CD14-positive monocyte (primary cell): ENCODE data around the gene NR6A1. TPM values are rescaled to one million over a fixed set of nuclear protein-coding genes. Genes with fewer than 3 reads are reported as not detected.

Experiments
- DNase-seq, 3 donors: peaks; one replicate each; pipeline ENCODE4 v3.0.0-alpha.2; 2011 to 2022
- H2AFZ ChIP-seq: 2 replicates; pipeline ENCODE4 v1.6.0; 2012; ENCODE audit warnings: mild to moderate bottlenecking, low read depth, low read length, inconsistent platforms; ENCODE audit not compliant: insufficient read depth, poor library complexity, severe bottlenecking
- H3K27ac ChIP-seq, 2 donors: 1 replicate in 1 of 2; 2 replicates in 1 of 2; pipeline ENCODE4 v1.5.1; 2012 to 2013; ENCODE audit warnings: low read length in 2 of 2, control low read depth in 1 of 2, inconsistent platforms in 1 of 2, low read depth in 1 of 2, mild to moderate bottlenecking in 1 of 2
- H3K27me3 ChIP-seq, 2 donors: one replicate each; pipeline versions ENCODE4 v1.6.0 to v1.6.1; 2011 to 2013; ENCODE audit warnings: low read length in 2 of 2; ENCODE audit not compliant: control insufficient read depth in 2 of 2, insufficient read depth in 2 of 2
- H3K36me3 ChIP-seq, 2 donors: replicated peaks in 1 of 2; 1 replicate in 1 of 2; 2 replicates in 1 of 2; pipeline versions ENCODE4 v1.5.1 to v1.6.1; 2012 to 2013; ENCODE audit warnings: low read length in 2 of 2, control low read depth in 1 of 2, inconsistent platforms in 1 of 2, mild to moderate bottlenecking in 1 of 2; ENCODE audit not compliant: insufficient read depth in 2 of 2, control insufficient read depth in 1 of 2
- H3K4me1 ChIP-seq, 2 donors: 1 replicate in 1 of 2; 2 replicates in 1 of 2; pipeline versions ENCODE4 v1.5.1 to v1.6.1; 2012 to 2013; ENCODE audit warnings: low read length in 2 of 2, control low read depth in 1 of 2, inconsistent platforms in 1 of 2, mild to moderate bottlenecking in 1 of 2, moderate library complexity in 1 of 2; ENCODE audit not compliant: insufficient read depth in 2 of 2, control insufficient read depth in 1 of 2
- H3K4me2 ChIP-seq: replicated peaks from 2 replicates; pipeline ENCODE3; 2012; ENCODE audit warnings: low read length, moderate library complexity, mild to moderate bottlenecking; ENCODE audit not compliant: poor library complexity, severe bottlenecking; ENCODE audit errors: extremely low read depth
- H3K4me3 ChIP-seq, 3 experiments: fragments of 200-600 bp in 1 of 3; sonication (generic) in 1 of 3; replicated peaks in 1 of 3; 1 replicate in 2 of 3; 2 replicates in 1 of 3; pipeline ENCODE4 v1.5.1; 2011 to 2013; ENCODE audit warnings: low read length in 3 of 3, mild to moderate bottlenecking in 3 of 3, control low read depth in 2 of 3, low read depth in 2 of 3, inconsistent platforms in 1 of 3, moderate library complexity in 1 of 3
- H3K79me2 ChIP-seq: 2 replicates; pipeline ENCODE4 v1.6.0; 2012; ENCODE audit warnings: mild to moderate bottlenecking, control low read depth, inconsistent platforms, low read length, moderate library complexity; ENCODE audit not compliant: insufficient read depth
- H3K9ac ChIP-seq: 2 replicates; pipeline ENCODE4 v1.6.0; 2017; ENCODE audit warnings: low read length, mild to moderate bottlenecking; ENCODE audit not compliant: insufficient read depth, poor library complexity, severe bottlenecking
- H3K9me3 ChIP-seq, 2 donors: replicated peaks in 1 of 2; 1 replicate in 1 of 2; 2 replicates in 1 of 2; pipeline versions ENCODE4 v1.5.1 to v1.6.1; 2012 to 2013; ENCODE audit warnings: low read length in 2 of 2, control low read depth in 1 of 2; ENCODE audit not compliant: control insufficient read depth in 1 of 2, insufficient read depth in 1 of 2
- H4K20me1 ChIP-seq: 2 replicates; pipeline ENCODE4 v1.6.0; 2012; ENCODE audit warnings: mild to moderate bottlenecking, low read length, control low read depth, moderate library complexity; ENCODE audit not compliant: insufficient read depth
- H3K27ac Mint-ChIP-seq, 7 donors: one replicate each; pipeline ENCODE4 v1.8.0; 2020; ENCODE audit warnings: mild to moderate bottlenecking in 7 of 7, mixed read lengths in 7 of 7, moderate library complexity in 6 of 7, inconsistent platforms in 2 of 7
- H3K27me3 Mint-ChIP-seq, 3 donors: one replicate each; pipeline ENCODE4 v1.8.0; 2021 to 2022; ENCODE audit warnings: low read depth in 3 of 3, mild to moderate bottlenecking in 3 of 3, mixed read lengths in 3 of 3, moderate library complexity in 3 of 3, inconsistent platforms in 1 of 3
- H3K36me3 Mint-ChIP-seq, 2 donors: one replicate each; pipeline ENCODE4 v1.8.0; 2020; ENCODE audit warnings: mixed read lengths in 2 of 2, inconsistent platforms in 1 of 2, mild to moderate bottlenecking in 1 of 2
- H3K4me1 Mint-ChIP-seq: one replicate; pipeline ENCODE4 v1.8.0; 2020; ENCODE audit warnings: mild to moderate bottlenecking, mixed read lengths
- H3K4me3 Mint-ChIP-seq, 2 donors: one replicate each; pipeline ENCODE4 v1.8.0; 2020; ENCODE audit warnings: mild to moderate bottlenecking in 2 of 2, mixed read lengths in 2 of 2, moderate library complexity in 1 of 2
- H3K9me3 Mint-ChIP-seq, 7 donors: one replicate each; pipeline ENCODE4 v1.8.0; 2020 to 2022; ENCODE audit warnings: mixed read lengths in 7 of 7, mild to moderate bottlenecking in 6 of 7, moderate library complexity in 6 of 7, inconsistent platforms in 2 of 7
- WGBS: methylation state at CpG from one replicate; pipeline ENCODE4 v1.1.5; 2013; ENCODE audit warnings: missing lambda C conversion rate; ENCODE audit not compliant: insufficient coverage; 5-methylcytosine and 5-hydroxymethylcytosine counted together
- intact Hi-C, 2 donors: fragments of 100-400 bp; cut with micrococcal nuclease; formaldehyde crosslinking; loops; one replicate each; pipeline versions ENCODE4 v1.15.0 to v1.15.1; 2023
- polyA plus RNA-seq, 3 donors: library from polyadenylated mRNA; depleted of rRNA in 1 of 3; unstranded in 2 of 3; stranded (reverse) in 1 of 3; fragments of 300-500 nt in 2 of 3; fragments of >200 nt in 1 of 3; fragmentation: Illumina TruSeq in 2 of 3; gene quantifications; 1 replicate in 2 of 3; 2 replicates in 1 of 3; pipeline ENCODE4 v1.2.3, GENCODE V29; 2012 to 2021
- TF ChIP-seq, protein P1 (sequence below): fragments of 200-600 bp; IDR thresholded peaks from one replicate; pipeline ENCODE4 v1.8.0; 2022; ENCODE audit warnings: antibody characterized with exemption, mild to moderate bottlenecking

The NR6A1 gene
- polyA plus RNA-seq, 3 donors = 0.15 to 2.9 (median 0.28) TPM

DNA sequence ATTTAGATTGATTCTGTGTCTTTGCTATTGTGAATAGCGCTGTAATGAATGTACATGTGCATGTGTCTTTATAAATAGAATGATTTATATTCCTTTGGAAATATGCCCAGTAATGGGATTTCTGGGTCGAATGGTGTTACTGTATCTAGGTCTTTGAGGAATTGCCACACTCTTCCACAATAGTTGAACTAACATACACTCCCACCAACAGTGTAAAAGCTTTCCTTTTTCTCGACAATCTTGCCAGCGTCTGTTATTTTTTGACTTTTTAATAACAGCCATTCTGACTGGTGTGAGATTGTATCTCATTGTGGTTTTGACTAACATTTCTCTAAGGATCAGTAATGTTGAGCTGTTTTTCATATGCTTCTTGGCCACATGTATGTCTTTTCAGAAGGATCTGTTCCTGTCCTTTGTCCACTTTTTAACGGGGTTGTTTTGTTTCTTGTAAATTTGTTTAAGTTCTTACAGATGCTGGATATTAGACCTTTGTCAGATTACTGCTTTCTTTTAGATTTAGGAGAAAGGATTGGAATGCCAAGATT, 139.0 kb downstream of the NR6A1 start:
- Histone ChIP-seq H3K4me2 (no peak overlapping the region), H3K9ac (no peak overlapping the region), H3K79me2 (no peaks in the 10 kb centered on the region), H4K20me1 (no peaks in the 10 kb centered on the region), H3K27ac (no peak overlapping the region), H3K9me3 (no peaks in the 10 kb centered on the region), H3K4me1 (no peaks in the 10 kb centered on the region), H3K4me3 (no peak overlapping the region), H2AFZ (no peak overlapping the region), H3K27me3 (no peaks in the 10 kb centered on the region), H3K36me3 (no peaks in the 10 kb centered on the region)
- peaks cover 0 to 5% (median 1%) of the 10 kb centered on the region in 3 donors for H3K27me3 Mint-ChIP-seq
- no peak overlapping the region for H3K4me3 Mint-ChIP-seq
- H3K4me1 Mint-ChIP-seq = no peaks in the 10 kb centered on the region
- intact Hi-C loops = no loop called here
- DNase-seq = no peak
- H3K27ac Mint-ChIP-seq = no peak overlapping the region
- no peaks in the 10 kb centered on the region for H3K36me3 Mint-ChIP-seq
- H3K9me3 Mint-ChIP-seq = no peaks in the 10 kb centered on the region
- TF ChIP-seq, protein P1, sequence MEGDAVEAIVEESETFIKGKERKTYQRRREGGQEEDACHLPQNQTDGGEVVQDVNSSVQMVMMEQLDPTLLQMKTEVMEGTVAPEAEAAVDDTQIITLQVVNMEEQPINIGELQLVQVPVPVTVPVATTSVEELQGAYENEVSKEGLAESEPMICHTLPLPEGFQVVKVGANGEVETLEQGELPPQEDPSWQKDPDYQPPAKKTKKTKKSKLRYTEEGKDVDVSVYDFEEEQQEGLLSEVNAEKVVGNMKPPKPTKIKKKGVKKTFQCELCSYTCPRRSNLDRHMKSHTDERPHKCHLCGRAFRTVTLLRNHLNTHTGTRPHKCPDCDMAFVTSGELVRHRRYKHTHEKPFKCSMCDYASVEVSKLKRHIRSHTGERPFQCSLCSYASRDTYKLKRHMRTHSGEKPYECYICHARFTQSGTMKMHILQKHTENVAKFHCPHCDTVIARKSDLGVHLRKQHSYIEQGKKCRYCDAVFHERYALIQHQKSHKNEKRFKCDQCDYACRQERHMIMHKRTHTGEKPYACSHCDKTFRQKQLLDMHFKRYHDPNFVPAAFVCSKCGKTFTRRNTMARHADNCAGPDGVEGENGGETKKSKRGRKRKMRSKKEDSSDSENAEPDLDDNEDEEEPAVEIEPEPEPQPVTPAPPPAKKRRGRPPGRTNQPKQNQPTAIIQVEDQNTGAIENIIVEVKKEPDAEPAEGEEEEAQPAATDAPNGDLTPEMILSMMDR = no peak
- no CpG with 5 or more reads among the region's 5 CpGs for WGBS

DNA sequence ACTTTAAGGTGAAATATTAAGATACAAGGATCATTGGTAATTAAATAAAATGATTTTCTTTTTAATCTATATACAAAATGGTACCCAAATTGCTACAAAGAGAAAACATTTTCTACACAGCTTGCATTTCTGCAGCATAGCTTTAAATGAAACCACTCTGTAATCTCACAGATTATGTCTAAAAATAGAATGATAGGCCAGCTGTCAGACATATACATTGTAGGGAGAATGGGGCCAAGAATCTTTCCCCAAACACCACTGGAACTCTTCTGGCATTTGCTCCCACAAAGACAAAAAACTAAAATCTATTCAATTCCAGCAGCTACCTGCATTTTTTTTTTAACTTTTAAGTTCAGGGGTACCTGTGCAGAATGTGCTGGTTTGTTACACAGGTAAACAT, 139.8 kb downstream of the NR6A1 start:
- H3K4me1 Mint-ChIP-seq = no peaks in the 10 kb centered on the region

More for the DNA sequence above, 139.8 kb downstream of the NR6A1 start:
- no peaks in the 10 kb centered on the region for H3K36me3 Mint-ChIP-seq
- no peak overlapping the region for H3K4me2 ChIP-seq
- H2AFZ ChIP-seq = no peak overlapping the region
- no peaks in the 10 kb centered on the region for H3K36me3 ChIP-seq
- no peak overlapping the region for H3K27ac ChIP-seq
- no peaks in the 10 kb centered on the region for H3K9me3 Mint-ChIP-seq
- peaks cover 0 to 2% (median 1%) of the 10 kb centered on the region in 3 donors for H3K27me3 Mint-ChIP-seq
- H3K27ac Mint-ChIP-seq = no peak overlapping the region
- no peaks in the 10 kb centered on the region for H3K79me2 ChIP-seq
- H3K9me3 ChIP-seq = no peaks in the 10 kb centered on the region
- no peaks in the 10 kb centered on the region for H3K27me3 ChIP-seq
- H3K4me1 ChIP-seq = no peaks in the 10 kb centered on the region
- no peak overlapping the region for H3K4me3 ChIP-seq
- H3K4me3 Mint-ChIP-seq = no peak overlapping the region
- H3K9ac ChIP-seq = no peak overlapping the region
- no peaks in the 10 kb centered on the region for H4K20me1 ChIP-seq
- intact Hi-C loops = no loop called here
- no peak for DNase-seq
- TF ChIP-seq, protein P1 = no peak
